Epithelial cell of alveolus of lung (primary cell): Measurements from ENCODE around the gene FRG2. TPM values are rescaled to one million over a fixed set of nuclear protein-coding genes. Genes with fewer than 3 reads are reported as not detected.

Experiments
- total RNA-seq: library from RNA; depleted of rRNA; stranded (reverse); fragments of >200 nt; gene quantifications from 2 replicates; pipeline ENCODE4 v1.2.1, GENCODE V29; 2015

Gene FRG2
- total RNA-seq: not detected in 2 replicates

DNA sequence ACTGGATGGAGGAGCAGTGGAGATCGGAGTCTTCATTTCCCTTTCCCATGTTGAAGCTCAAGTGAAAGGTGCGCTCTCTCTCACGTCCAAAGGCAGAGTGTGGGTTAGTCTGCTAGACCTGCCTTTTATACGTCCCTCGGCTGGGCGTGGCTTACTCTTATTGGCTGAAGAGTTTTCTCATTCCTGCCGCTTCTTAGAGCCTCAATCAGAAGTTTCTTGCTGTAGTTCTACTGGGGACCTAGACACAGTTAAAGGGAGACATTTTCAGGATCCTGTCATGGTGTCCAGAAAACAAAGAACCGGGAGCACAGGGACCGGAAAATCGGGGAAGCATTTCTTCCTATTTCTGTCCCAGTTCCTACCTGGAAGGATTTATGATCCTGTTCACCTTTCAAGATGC lies at the start of gene FRG2:
Gene FRG2 (minus strand): TSS at position 101 of the 400 bp plus-strand sequence. CDS start 52 bp downstream, at position 49.

DNA sequence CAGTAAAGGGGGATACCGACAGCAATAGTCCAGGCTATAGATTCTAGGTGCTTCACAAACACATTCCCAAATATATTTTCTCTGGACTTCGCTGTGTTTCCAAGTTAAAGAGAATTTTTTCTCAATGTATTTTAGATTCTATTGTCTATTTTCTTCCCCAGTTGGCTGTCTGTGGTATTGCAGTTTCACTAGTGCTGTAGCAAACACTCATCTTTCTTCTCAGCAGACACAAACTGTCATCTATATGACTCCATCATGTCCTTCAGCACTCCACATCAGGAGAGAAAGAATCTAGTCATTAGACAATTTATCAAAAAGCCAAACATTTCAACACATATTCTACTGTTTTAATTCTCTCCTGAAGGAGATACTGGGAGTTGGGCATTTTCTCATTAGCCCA lies 37.3 kb upstream of the FRG2 start, which contains the start of gene DBET:
Gene DBET (plus strand): TSS at position 161 of the 400 bp plus-strand sequence.

Other genes starting within 250 kb of the FRG2 start
- 41.5 and 50.6 TPM in 2 replicates for gene FRG1, start 86.4 kb downstream of the FRG2 start, total RNA-seq
- gene DBET, start 37.2 kb upstream of the FRG2 start, total RNA-seq: not detected in 2 replicates
- gene DUX4, start 146.5 kb upstream of the FRG2 start, total RNA-seq: not detected in 2 replicates